NCI-H2196 treated with DMSO at 0.1 percent for 48 hours (cell line): ENCODE results near the gene ISG20L2.

Source experiments
- DNase-seq: peaks from one replicate; lab custom pipeline; 2025; ENCODE audit not compliant: unreplicated experiment; lab: John Stamatoyannopoulos, UW

Gene ISG20L2

GRCh38 chr1:156755527-156755950 lies 27.0 kb upstream of the ISG20L2 start:
- DNase-seq: no peak

DNA sequence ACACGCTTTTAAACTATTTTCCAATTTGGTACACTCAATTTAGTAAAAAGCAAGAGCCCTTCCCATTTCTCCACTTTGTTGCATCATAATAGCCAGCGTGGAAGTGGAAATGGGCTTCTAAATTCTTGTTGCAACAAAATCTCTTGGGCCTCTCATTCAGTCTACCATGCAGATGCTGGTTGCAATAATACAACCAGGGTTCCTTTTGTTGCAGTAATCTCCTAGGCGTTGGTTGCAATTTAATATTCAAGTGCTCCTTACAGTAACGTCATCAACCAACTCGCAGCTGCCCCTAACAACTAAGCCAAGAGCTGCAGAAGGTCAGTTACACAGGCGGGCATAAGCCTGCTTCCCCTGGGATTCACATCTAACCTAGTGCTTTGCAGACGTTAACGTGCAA lies 25.7 kb upstream of the ISG20L2 start:
- peak; percentile 29 for DNase-seq

DNA sequence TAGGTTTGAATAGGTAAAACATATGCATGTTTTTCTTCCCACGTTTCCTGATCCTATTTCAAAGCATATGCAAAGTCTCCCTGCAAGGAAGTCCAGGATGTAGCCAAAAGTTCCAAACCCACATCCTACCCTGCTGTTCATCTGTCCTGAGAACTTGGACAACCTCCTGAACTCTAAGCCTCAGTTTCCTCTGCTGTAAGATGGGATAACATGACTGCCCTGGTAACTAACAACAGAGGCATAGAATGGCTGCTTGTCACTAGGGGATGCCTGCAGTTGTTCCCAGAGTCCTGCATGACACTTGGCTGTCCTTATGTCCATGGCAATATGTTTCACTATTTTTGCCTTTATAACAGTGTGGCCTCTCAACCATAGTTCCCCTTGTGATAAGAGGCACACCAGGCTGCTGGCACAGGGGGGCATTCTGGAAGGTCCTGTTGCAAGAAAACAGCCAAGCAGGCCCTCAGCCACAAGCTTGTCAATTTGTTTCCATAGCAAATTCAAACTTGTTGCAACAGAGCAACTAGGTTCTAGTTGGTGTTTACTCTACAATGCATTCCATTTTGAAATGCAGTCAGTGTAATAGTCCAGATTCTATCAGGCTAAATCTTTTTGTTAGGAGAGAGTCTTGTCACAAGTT lies 24.4 kb upstream of the ISG20L2 start:
- DNase-seq: no peak

- DNase-seq: peak; percentile 85
Measured at GRCh38 chr1:156751757-156752481, 23.4 kb upstream of the ISG20L2 start.

- no peak for DNase-seq
Measured at GRCh38 chr1:156751451-156751756, 22.8 kb upstream of the ISG20L2 start, which contains the start of gene HDGF. TSS of gene HDGF (minus strand) at chr1:156751675. CDS start at chr1:156751429, 246 bp downstream.

DNA sequence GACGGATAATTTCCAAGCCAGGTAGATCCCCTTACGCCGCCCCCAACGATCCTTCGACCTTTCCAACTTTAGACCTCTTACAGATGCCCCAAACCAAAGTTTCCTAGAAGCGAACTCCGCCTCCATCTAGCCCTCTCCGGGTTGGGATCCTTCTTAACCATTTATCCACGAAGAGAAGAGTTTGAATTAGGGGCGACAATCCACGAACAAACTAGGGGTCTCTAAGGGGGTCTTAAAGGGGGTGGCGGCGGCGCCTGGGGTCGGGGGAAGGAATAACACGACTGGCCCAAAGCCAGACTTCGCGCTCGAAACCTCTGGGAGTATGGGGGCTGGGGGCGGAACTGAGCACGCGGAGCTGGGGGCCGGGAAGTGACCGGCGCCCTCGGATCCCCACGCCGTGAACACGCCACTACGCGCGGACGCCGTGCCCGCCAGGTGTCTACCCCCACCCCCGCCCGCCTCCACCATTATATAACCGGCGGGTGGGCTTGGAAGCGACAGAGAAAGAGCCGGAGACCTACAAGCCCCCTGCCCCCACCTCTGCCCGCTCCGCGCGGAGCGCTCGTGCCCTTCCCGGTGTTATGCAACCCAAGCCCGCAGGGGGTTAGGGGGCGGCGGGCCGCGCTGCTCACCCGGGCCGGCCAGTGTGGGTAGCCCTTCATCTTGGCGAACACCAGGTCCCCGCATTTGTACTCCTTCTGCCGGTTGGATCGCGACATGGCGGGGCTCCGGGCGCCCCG lies 22.3 kb upstream of the ISG20L2 start:
- no peak for DNase-seq

GRCh38 chr1:156750191-156750672 lies 21.7 kb upstream of the ISG20L2 start:
- no peak for DNase-seq

GRCh38 chr1:156749419-156750118 lies 21.0 kb upstream of the ISG20L2 start:
- no peak for DNase-seq

- no peak for DNase-seq
Measured at GRCh38 chr1:156748670-156749418, 20.3 kb upstream of the ISG20L2 start.

DNA sequence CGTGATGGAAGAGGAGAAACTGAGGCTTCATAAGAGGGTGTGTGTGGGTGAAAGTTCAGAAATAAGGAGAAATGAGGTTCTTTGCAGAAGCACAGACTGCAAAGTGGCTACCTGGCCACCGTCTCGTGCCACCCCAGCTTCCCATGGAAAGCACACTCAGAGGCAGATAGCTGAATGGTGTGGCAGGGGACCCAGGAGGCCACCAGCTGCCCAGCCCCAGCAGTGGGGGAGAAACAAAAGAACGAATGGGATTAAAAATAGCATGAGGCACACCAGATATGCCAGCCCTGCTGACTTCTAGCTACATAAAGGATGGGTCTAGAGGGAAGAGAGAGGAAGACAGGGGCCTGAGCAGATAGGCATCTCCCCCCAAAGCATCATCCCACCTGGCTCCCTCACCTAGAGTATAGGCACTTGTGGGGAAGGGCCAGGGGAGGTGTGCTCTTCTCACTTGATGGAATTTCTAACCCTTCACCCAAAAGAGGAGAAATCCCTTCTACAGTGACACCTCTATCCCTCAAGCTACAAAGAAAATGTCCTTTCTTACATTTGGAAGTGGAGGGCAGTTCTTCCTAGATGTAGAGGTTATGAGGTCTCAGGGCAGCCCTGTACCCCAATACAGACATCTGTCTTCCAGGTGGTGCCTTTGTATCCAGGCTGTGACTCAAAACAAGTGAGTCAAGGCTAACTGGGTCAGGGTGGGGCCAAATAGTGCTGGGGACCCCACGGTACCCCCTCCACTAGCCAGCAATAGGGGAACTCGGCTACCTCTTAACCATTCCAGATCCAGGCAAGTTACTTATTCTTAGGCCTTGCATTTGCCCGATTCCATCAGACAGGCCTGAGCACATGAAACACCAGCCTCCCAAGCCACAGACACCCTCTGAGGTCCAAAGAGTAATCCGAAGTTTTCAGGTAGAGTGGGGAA lies 19.4 kb upstream of the ISG20L2 start:
- DNase-seq: no peak

DNA sequence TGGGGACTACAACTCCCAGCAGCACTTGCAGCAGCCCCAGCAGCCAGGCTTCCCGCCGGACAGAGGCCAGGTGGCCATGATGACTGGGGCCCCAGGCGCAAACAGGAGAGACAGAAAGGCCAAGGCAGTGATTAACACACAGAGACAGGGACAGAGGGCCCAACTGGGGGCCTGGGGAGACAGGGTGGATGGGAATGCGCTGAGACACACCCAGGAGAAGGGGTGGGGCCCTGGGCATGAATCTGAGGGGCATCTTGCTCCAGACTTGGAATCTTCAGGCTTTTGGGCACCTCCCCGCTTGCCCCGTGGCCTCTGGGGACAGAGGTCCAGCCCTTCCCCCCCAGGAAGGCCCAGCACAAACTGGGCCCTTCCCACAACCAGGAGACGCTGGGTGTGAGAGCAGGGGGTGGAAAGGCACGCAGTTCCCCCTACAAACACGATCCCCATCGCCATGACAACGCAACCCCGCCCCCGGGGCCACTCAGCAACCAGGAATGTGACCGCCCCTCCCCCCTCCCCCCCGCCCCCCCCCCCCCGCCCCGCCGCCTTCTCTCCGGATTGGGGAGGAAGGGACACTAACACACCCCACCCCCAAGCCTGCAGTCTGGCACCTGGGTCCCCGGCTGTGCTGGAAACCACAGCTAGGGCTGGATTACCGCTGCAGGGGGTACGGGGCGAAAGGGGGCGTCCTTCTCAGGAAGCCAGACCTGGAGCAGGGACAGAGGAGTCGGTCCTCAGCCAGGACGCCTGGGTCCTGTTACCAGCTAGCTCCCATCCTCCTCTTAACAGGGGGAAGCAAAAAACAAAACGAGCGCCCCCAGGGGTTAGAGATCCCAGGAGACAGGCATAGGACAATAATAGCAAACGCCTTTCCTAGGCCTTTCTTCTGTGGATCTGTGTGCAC lies 18.4 kb upstream of the ISG20L2 start:
- DNase-seq: peak; percentile 68

DNA sequence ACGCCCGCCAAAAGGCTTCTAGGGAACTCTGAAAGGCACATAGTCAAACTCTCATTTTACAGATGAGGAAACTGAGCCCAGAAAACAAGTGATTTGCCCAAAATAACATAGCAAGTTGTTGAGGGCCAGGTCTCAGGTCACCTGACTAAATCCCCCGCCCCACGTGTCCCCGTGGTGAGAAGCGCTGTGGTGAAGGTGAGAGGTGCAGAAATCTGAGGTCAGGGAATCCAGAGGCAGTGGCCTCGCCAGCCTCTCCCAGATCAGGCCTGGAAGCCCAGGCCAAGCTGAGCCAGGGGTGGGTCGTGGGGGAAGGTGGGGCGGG lies 17.8 kb upstream of the ISG20L2 start:
- no peak for DNase-seq

DNA sequence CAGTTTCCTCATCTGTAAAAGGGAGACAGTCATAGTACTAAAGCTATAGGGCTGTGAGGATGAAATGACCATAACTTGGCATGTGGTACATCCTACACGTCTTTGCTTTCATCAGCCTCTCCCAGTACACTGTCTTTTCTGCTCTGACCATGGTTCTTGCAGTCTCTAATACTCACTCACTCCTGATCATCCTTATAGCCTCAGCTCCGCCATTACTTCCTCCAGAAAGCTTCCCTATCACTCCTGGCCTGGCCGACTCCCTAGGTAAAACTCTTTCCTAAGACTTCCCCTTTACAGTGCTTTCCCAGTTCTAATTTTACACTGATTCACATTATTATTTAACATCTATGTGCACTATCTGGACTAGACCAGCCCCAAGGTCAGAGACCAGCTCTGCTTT lies 17.3 kb upstream of the ISG20L2 start:
- no peak for DNase-seq

GRCh38 chr1:156744786-156745419 lies 16.3 kb upstream of the ISG20L2 start:
- no peak for DNase-seq

GRCh38 chr1:156744344-156744743 lies 15.8 kb upstream of the ISG20L2 start:
- DNase-seq: no peak

DNA sequence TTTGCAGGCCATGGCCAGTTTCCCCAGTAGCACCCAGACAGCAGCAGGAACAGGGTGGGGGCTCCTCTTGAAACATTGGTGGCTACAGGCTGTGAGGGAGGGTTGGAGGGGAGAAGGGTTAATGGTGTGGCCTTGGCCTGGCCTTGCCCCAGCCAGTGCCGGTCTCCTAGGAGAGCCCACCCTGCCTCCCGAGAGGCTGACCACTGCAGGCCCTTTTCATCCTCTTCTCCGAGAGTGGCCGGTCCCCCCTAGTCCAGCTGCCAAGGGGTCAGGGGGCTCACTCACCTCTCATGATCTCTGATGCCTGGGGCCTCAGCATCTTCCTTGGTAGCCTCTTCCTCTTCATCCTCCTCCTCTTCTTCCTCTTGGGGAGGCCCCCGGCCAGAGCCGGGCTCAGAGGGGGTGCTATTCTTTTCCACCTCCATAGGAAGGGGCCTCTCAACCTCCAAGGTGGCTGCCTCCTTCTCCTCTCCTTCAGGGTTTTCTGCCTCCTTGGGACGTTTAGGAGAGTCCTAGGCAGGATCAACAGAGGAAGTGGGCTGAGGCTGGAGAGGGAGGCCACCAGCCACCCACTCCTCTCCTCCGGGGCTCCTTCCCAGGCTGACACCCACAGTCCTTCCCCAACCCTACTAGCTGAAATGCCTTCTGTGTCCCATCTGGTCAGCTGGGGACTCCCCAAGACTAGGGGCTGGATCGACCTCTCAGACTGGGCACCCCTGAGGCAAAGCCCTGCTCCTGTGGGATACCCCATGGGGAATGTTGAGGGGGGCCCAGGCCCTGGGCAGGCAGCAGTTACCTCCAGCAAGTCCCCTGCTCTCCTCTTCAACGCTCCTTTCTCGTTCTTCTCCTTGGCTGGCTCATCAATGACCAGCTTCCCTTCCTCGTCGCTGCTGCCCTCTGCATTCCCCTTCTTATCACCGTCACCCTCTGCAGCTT lies 15.1 kb upstream of the ISG20L2 start:
- DNase-seq: no peak

DNA sequence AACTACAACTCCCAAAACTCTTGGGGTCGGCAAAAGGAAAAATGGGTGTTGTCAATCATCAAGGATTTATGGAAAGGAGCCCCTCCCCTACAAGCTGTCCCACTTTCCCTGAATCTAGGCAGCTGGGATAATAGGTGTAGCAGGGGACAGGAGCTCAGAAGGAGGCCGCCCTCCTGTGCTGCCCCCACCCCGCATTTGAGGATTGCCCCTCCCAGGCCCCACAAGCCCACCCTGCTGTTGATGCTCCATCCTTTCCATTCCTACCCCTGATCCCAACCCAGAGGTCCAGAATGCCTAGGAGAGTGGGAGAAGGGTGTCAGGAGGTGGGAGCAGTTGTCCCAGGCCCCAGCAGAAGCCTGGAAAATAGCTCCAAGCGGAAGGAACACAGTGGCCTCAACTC lies 14.2 kb upstream of the ISG20L2 start:
- no peak for DNase-seq
